Ovary (tissue), 3 donors: ENCODE results near the gene DAPK3.

Source experiments
- EP300 ChIP-seq: sonication (generic); formaldehyde crosslinking; IDR thresholded peaks from one replicate; pipeline ENCODE4 v1.6.1; 2017; ENCODE audit warnings: antibody characterized with exemption
- POLR2A ChIP-seq: fragments of 450-650 bp; IDR thresholded peaks from one replicate; pipeline ENCODE4 v1.6.1; 2017; ENCODE audit warnings: antibody characterized with exemption, mild to moderate bottlenecking, moderate library complexity
- TF ChIP-seq, protein P1 (sequence below), 3 donors: fragments of 450-650 bp in 2 of 3; fragments of 200-600 bp in 1 of 3; IDR thresholded peaks; one replicate each; pipeline versions ENCODE4 v1.5.1 to v1.8.0; 2016 to 2022; ENCODE audit warnings: antibody characterized with exemption in 3 of 3, mild to moderate bottlenecking in 1 of 3
- donor health status: DM: no; HTN: no; CAD: no.

DNA sequence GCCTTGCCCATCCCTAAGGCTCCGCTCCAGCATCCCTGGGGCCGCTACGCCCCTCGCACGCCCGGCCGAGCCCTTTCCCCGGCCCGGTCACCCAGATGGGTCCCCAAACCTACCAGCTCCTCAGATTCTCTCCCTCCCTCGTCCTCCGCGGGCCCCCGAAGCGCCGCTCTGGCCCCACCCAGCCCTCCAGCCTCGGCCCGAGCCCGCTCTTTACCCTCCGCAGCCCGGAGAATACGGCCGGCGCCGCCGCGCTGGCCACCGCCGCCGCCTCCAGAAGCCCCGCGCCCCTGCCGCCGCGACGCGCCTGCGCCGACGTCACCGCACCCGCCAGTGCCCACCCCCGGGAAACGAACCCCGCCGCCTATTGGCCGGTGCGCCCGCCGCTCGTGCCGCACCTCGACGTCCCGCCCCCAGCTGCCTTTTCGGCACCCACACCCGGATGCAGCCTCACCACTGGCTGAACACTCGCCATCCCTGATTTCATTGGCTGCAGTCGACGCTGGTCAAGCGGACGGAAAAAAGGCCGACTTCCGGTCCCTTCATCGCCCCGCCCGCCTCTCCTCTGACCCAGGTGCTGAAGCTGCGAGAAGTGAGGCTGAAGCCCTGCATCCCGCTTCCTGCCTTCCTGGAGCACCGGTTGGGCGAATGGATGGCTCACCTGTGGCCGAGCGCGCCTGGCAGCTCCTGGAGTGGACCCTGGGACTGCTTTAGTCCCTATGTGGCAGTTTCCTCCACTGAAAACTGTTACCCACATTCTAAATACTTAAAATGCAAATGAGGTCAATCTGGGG lies at the start of gene DAPK3:
- TF ChIP-seq EP300 (no peak), POLR2A (peak; percentile 96)
- TF ChIP-seq, protein P1, sequence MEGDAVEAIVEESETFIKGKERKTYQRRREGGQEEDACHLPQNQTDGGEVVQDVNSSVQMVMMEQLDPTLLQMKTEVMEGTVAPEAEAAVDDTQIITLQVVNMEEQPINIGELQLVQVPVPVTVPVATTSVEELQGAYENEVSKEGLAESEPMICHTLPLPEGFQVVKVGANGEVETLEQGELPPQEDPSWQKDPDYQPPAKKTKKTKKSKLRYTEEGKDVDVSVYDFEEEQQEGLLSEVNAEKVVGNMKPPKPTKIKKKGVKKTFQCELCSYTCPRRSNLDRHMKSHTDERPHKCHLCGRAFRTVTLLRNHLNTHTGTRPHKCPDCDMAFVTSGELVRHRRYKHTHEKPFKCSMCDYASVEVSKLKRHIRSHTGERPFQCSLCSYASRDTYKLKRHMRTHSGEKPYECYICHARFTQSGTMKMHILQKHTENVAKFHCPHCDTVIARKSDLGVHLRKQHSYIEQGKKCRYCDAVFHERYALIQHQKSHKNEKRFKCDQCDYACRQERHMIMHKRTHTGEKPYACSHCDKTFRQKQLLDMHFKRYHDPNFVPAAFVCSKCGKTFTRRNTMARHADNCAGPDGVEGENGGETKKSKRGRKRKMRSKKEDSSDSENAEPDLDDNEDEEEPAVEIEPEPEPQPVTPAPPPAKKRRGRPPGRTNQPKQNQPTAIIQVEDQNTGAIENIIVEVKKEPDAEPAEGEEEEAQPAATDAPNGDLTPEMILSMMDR (IDR thresholded peaks at IDR 0.05) = peak in 2 of 3 donors; percentile 26 to 53
